Lower leg skin (tissue), 3 donors: ENCODE measurements around the gene CASS4.

ENCODE experiments used
- POLR2A ChIP-seq, 2 donors: fragments of 450-650 bp; IDR thresholded peaks; one replicate each; pipeline ENCODE4 v1.6.1; 2016 to 2017; ENCODE audit warnings: antibody characterized with exemption in 2 of 2, mild to moderate bottlenecking in 1 of 2, moderate library complexity in 1 of 2
- TF ChIP-seq, protein P1 (sequence below), 3 donors: fragments of 450-650 bp; IDR thresholded peaks; one replicate each; pipeline ENCODE4 v1.5.1; 2016; ENCODE audit warnings: antibody characterized with exemption in 3 of 3, mild to moderate bottlenecking in 3 of 3, moderate library complexity in 2 of 3

DNA sequence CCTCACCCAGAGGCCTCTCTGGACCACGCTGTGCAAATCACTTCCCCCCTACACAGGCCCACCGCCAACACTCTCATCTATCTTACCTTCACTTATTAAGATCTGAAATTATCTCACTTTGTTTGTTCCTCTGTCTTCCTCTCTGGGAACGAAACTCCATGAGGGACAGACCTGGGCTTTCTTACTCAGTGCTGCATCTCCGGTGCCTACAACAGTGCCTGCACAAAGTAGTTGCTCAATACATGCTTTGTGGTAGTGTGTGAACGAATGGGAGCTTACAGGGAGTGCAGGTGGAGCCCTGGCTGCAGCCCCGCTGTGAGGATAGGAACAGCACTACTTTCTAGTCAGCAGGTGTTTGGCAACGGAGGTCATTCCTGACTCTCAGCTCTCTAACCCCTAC, 5.3 kb downstream of the CASS4 start:
- TF ChIP-seq, protein P1, sequence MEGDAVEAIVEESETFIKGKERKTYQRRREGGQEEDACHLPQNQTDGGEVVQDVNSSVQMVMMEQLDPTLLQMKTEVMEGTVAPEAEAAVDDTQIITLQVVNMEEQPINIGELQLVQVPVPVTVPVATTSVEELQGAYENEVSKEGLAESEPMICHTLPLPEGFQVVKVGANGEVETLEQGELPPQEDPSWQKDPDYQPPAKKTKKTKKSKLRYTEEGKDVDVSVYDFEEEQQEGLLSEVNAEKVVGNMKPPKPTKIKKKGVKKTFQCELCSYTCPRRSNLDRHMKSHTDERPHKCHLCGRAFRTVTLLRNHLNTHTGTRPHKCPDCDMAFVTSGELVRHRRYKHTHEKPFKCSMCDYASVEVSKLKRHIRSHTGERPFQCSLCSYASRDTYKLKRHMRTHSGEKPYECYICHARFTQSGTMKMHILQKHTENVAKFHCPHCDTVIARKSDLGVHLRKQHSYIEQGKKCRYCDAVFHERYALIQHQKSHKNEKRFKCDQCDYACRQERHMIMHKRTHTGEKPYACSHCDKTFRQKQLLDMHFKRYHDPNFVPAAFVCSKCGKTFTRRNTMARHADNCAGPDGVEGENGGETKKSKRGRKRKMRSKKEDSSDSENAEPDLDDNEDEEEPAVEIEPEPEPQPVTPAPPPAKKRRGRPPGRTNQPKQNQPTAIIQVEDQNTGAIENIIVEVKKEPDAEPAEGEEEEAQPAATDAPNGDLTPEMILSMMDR (IDR thresholded peaks at IDR 0.05): no peak
- TF ChIP-seq POLR2A (IDR thresholded peaks at IDR 0.05): no peak
